GM12874 (cell line): ENCODE data around the gene CLDND2.

Experiments
- CTCF ChIP-seq: IDR thresholded peaks from 2 replicates; pipeline ENCODE4 v1.5.1; 2011; ENCODE audit warnings: low read depth, mild to moderate bottlenecking, control low read depth, low read length, moderate library complexity; ENCODE audit not compliant: insufficient read depth

The CLDND2 gene

GRCh38 chr19:51366389-51367254, 2.2 kb downstream of the CLDND2 start:
- no peak for TF ChIP-seq CTCF

GRCh38 chr19:51365965-51366388, 2.8 kb downstream of the CLDND2 start, which contains the start of gene ETFB:
ETFB (minus strand) TSS chr19:51366388; CDS start chr19:51366326, 62 bp downstream.
- no peak for TF ChIP-seq CTCF

- no peak for TF ChIP-seq CTCF
Measured at GRCh38 chr19:51365211-51365964, 3.4 kb downstream of the CLDND2 start.

GRCh38 chr19:51364200-51365106, 4.3 kb downstream of the CLDND2 start:
- no peak for TF ChIP-seq CTCF

GRCh38 chr19:51361239-51361638, 7.6 kb downstream of the CLDND2 start:
- TF ChIP-seq CTCF: no peak

GRCh38 chr19:51359294-51359693, 9.5 kb downstream of the CLDND2 start:
- no peak for TF ChIP-seq CTCF

GRCh38 chr19:51357952-51358351, 10.9 kb downstream of the CLDND2 start:
- TF ChIP-seq CTCF: no peak
